ENCODE results near the gene RTN4RL1.

DNA sequence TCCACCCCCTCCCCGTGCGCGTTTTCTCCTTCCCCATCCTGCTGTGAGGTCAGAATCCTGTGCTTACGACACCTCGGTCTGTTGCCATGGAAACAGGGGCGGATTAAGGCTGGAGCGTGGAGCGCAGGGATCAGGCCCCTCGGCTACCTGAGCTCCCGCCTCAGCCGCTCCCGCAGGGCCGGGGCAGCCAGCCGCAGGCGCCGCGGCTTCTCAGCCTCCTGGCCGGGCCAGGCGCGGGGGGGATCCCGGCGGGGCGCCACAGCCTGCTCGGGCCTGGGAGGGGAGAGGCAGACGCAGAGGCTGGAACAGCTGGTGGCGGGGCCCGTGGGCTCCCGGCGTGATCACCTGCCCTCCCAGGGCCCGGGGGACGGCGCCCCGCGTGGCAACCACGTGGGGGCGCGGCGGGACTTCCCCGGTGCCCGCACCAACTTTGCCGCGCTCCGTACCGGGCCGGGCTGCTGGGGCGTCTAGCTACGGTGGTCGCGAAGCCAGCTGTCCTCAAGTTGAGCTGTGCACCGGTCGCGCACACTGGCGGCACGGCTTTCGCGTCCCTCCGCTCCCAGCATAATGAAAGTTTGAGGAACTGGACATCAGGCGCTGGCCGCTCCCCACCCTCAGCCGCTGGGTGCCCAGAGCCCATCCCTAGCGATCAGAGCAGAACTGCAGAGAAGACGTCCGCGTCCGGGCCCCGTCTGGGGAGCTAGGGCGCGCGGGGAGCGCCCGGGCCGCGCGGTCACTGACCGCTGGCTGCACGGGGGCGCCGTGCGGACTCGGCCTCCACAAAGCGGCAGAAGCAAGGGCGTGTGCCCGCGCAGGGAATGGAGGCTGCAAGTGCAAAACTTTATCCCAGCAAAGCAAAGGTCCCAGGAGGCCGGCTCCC is 1.2 kb downstream of the RTN4RL1 start:
- TF ChIP-seq POLR2A (IDR thresholded peaks at IDR 0.05) (no peak), CTCF (IDR thresholded peaks at IDR 0.05) (no peak)

Measured in vagina (tissue), 2 donors.